Measurements from ENCODE around the gene NKD2.

Gene NKD2

GRCh38 chr5:1047332-1047965 is 38.8 kb downstream of the NKD2 start:
- no peak for DNase-seq

- no peak for DNase-seq
Observed at GRCh38 chr5:1048162-1048721, 39.6 kb downstream of the NKD2 start.

GRCh38 chr5:1048861-1049838 is 40.5 kb downstream of the NKD2 start:
- DNase-seq, result no peak

GRCh38 chr5:1050423-1051365 is 42.1 kb downstream of the NKD2 start:
- no peak for DNase-seq

- no peak for DNase-seq
Observed at GRCh38 chr5:1051366-1051720, 42.7 kb downstream of the NKD2 start.

GRCh38 chr5:1052076-1052475 is 43.5 kb downstream of the NKD2 start:
- DNase-seq, result no peak

GRCh38 chr5:1052641-1053390 is 44.2 kb downstream of the NKD2 start:
- DNase-seq, result no peak

GRCh38 chr5:1053391-1054017 is 44.9 kb downstream of the NKD2 start:
- DNase-seq, result no peak

- no peak for DNase-seq
Observed at GRCh38 chr5:1054018-1054798, 45.6 kb downstream of the NKD2 start.

- no peak for DNase-seq
Observed at GRCh38 chr5:1054799-1055775, 46.5 kb downstream of the NKD2 start.

GRCh38 chr5:1055896-1056610 is 47.5 kb downstream of the NKD2 start:
- no peak for DNase-seq

GRCh38 chr5:1056611-1057484 is 48.2 kb downstream of the NKD2 start:
- DNase-seq, result no peak

- no peak for DNase-seq
Observed at GRCh38 chr5:1057485-1058082, 49.0 kb downstream of the NKD2 start.

GRCh38 chr5:1058083-1058945 is 49.7 kb downstream of the NKD2 start:
- no peak for DNase-seq

GRCh38 chr5:1058988-1059883 is 50.6 kb downstream of the NKD2 start:
- no peak for DNase-seq

Measured in CD4-positive, alpha-beta T cell treated with Interferon alpha-2 for 1 hour (primary cell).